Pancreas (tissue), 10 donors: ENCODE data around the gene CGN. TPM values are rescaled to one million over a fixed set of nuclear protein-coding genes. Genes with fewer than 3 reads are reported as not detected.
A peak's percentile ranks its signal among the peaks of the same experiment; 100 is the strongest.

Experiments used
- ATAC-seq, 4 donors: fragments of 200-7000 bp; cut with Tn5 transposase; one replicate each; pipeline versions ENCODE4 v1.8.0 to v1.9.1; 2020; ENCODE audit warnings: mild to moderate bottlenecking in 4 of 4, moderate library complexity in 4 of 4
- DNase-seq, 6 donors: peaks; one replicate each; pipeline ENCODE4 v3.0.0-alpha.2; 2020
- FAIRE-seq: peaks from 2 replicates; lab custom pipeline; 2012; peaks lifted over from hg19 to GRCh38; lab: Jason Lieb, UNC
- H3K27ac ChIP-seq, 4 donors: fragments of 200-600 bp; sonication (generic); 1 replicate in 3 of 4; 2 replicates in 1 of 4; pipeline versions ENCODE4 v1.5.0 to v1.8.0; 2020
- H3K27me3 ChIP-seq, 4 donors: fragments of 200-600 bp; one replicate each; pipeline ENCODE4 v1.8.0; 2021
- H3K36me3 ChIP-seq, 3 donors: fragments of 200-600 bp; sonication (generic) in 1 of 3; one replicate each; pipeline versions ENCODE4 v1.5.0 to v1.8.0; 2020 to 2021
- H3K4me1 ChIP-seq, 3 donors: fragments of 200-600 bp; one replicate each; pipeline ENCODE4 v1.8.0; 2021
- H3K4me3 ChIP-seq, 4 donors: fragments of 200-600 bp; sonication (generic) in 2 of 4; one replicate each; pipeline versions ENCODE4 v1.5.0 to v1.8.0; 2020 to 2021
- H3K9me3 ChIP-seq, 4 donors: fragments of 200-600 bp; one replicate each; pipeline ENCODE4 v1.8.0; 2021
- WGBS, 2 donors: extraction: QIAGEN DNeasy Blood & Tissue Kit; methylation state at CpG; one replicate each; pipeline ENCODE4 v1.1.7; 2013; 5-methylcytosine and 5-hydroxymethylcytosine counted together
- intact Hi-C, 3 donors: fragments of 100-400 bp; cut with DNase I; formaldehyde crosslinking; loops; one replicate each; pipeline versions ENCODE4 v1.11.1 to v1.14.2; 2022
- polyA plus RNA-seq, 2 donors: library from polyadenylated mRNA; stranded (reverse); fragments of 200-250 nt; gene quantifications; one replicate each; pipeline ENCODE4 v1.2.3, GENCODE V29; 2013
- total RNA-seq, 6 donors: library from RNA; stranded (reverse); fragmentation: NEBNext Ultra II Directional in 4 of 6; extraction: Animal tissue kit (Norgen Biotek cat#: 25700) in 4 of 6; gene quantifications; one replicate each; pipeline versions ENCODE4 v1.2.1 to v1.2.4, GENCODE V29; 2021 to 2023
- TF ChIP-seq, protein P1 (sequence below), 4 donors: fragments of 200-600 bp; sonication (generic) in 3 of 4; IDR thresholded peaks; one replicate each; pipeline versions ENCODE4 v1.5.0 to v1.8.0; 2021; ENCODE audit warnings: antibody characterized with exemption in 4 of 4
- donor health status: healthy with polysubstance abuse.
- donor health status: DM: no; HTN: no; CAD: no; lungs with moderate emphysema.
- donor health status: DM: no; HTN: no; CAD: no.
- donor health status: control.
- donor health status: control.
- donor health status: Bipolar disorder and iron deficiency.
- donor health status: DM: yes; HTN: yes; CAD: no.
- donor health status: DM: no; HTN: no; CAD: no.
- donor health status: DM: no; HTN: no; CAD: no.
- donor health status: DM: yes; HTN: yes; CAD: no.

CGN gene
- total and polyA plus RNA-seq, 8 donors = 26.9 to 63.2 (median 40.3) TPM

DNA sequence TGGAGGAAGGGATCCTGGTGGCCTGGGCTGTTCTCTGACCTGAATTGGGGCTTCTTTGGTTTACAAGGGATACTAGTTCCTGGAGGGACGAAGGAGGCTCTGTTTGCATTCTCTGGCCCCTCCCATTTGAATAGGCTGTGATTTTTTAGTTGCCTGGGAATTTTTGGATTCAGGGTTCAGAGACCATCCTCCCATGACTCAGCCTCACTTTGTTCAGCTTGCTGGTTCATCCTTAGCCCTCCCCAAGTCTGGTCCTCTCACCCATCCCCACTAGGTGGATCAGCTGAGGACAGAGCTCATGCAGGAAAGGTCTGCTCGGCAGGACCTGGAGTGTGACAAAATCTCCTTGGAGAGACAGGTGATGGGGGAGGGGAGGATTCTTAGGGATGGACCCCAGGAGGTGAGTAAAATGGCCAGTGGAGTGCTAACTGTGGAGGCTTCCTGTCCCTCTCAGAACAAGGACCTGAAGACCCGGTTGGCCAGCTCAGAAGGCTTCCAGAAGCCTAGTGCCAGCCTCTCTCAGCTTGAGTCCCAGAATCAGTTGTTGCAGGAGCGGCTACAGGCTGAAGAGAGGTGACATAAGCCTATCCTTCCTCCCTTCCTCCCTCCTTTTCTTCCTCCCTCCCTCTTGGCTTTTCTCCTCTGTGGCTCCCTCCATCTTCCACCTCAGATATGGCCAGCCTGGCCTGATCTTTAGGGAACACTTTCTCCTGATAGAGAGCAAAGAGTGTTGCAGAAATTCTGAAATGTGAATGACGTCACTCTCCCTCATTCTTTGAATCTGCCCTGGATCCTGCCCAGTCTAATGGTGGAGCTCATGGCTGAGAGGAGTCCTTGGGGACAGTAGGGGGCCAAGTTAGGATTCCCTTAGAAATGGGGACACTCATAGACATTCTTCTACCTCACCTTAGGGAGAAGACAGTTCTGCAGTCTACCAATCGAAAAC lies 24.4 kb downstream of the CGN start:
- ATAC-seq = no peak
- Histone ChIP-seq H3K27me3 (no peaks in the 10 kb centered on the region), H3K4me3 (no peak overlapping the region), H3K9me3 (no peaks in the 10 kb centered on the region), H3K4me1 (peaks cover 0 to 4% (median 0%) of the 10 kb centered on the region in 3 donors), H3K36me3 (peaks cover 0 to 78% (median 17%) of the 10 kb centered on the region in 3 donors), H3K27ac (no peak overlapping the region)
- no peak for FAIRE-seq
- no peak for DNase-seq
- TF ChIP-seq, protein P1, sequence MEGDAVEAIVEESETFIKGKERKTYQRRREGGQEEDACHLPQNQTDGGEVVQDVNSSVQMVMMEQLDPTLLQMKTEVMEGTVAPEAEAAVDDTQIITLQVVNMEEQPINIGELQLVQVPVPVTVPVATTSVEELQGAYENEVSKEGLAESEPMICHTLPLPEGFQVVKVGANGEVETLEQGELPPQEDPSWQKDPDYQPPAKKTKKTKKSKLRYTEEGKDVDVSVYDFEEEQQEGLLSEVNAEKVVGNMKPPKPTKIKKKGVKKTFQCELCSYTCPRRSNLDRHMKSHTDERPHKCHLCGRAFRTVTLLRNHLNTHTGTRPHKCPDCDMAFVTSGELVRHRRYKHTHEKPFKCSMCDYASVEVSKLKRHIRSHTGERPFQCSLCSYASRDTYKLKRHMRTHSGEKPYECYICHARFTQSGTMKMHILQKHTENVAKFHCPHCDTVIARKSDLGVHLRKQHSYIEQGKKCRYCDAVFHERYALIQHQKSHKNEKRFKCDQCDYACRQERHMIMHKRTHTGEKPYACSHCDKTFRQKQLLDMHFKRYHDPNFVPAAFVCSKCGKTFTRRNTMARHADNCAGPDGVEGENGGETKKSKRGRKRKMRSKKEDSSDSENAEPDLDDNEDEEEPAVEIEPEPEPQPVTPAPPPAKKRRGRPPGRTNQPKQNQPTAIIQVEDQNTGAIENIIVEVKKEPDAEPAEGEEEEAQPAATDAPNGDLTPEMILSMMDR (IDR thresholded peaks at IDR 0.05) = no peak
- 87 to 91% methylated on average over 6 of the region's 6 CpGs for WGBS, 2 donors
- intact Hi-C loops = loop anchor here in 1 of 3 donors (10.0 kb wide), 1 partner anchor 91 kb away; no protein-coding TSS in a partner anchor

DNA sequence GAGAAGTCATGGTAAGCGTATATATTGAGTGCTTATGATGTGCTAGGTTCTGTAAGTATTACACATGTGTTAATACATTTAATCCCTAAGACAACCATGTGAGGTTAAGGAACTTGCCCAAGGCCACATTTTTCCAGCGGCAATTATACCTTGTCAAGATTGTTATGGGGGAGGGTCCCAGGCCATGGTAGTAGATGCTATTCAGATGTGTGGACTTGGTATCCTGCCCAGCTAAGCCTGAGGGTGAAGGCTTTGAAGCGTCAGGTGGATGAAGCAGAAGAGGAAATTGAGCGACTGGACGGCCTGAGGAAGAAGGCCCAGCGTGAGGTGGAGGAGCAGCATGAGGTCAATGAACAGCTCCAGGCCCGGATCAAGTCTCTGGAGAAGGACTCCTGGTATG lies 25.3 kb downstream of the CGN start:
- Histone ChIP-seq H3K4me1 (peaks cover 0 to 4% (median 0%) of the 10 kb centered on the region in 3 donors), H3K9me3 (no peaks in the 10 kb centered on the region), H3K4me3 (no peak overlapping the region), H3K36me3 (peaks cover 0 to 69% (median 16%) of the 10 kb centered on the region in 3 donors), H3K27ac (no peak overlapping the region), H3K27me3 (no peaks in the 10 kb centered on the region)
- ATAC-seq (no peak), DNase-seq (no peak), FAIRE-seq (no peak)
- intact Hi-C loops = loop anchor here in 1 of 3 donors (10.0 kb wide), 1 partner anchor 92 kb away; no protein-coding TSS in a partner anchor
- TF ChIP-seq, protein P1 (IDR thresholded peaks at IDR 0.05) = no peak
- WGBS, 2 donors = 85 to 88% methylated on average over 7 of the region's 7 CpGs

DNA sequence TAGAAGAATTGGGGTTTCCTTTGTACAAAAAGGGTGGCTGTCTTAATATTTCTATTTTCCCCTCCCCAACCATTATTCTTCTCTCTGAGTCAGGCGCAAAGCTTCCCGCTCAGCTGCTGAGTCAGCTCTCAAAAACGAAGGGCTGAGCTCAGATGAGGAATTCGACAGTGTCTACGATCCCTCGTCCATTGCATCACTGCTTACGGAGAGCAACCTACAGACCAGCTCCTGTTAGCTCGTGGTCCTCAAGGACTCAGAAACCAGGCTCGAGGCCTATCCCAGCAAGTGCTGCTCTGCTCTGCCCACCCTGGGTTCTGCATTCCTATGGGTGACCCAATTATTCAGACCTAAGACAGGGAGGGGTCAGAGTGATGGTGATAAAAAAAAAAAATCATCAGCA lies 25.9 kb downstream of the CGN start:
- no peaks in the 10 kb centered on the region for H3K27me3 ChIP-seq
- H3K9me3 ChIP-seq = no peaks in the 10 kb centered on the region
- H3K36me3 ChIP-seq = peaks cover 0 to 63% (median 16%) of the 10 kb centered on the region in 3 donors
- no peak for FAIRE-seq
- TF ChIP-seq, protein P1 (IDR thresholded peaks at IDR 0.05) = no peak
- H3K4me1 ChIP-seq = peaks cover under 1 to 9% (median 6%) of the 10 kb centered on the region in 3 donors
- WGBS, 2 donors = 86 to 93% methylated on average over 9 of the region's 9 CpGs
- no peak overlapping the region for H3K4me3 ChIP-seq
- ATAC-seq = no peak
- H3K27ac ChIP-seq = no peak overlapping the region
- DNase-seq = no peak
- intact Hi-C loops = loop anchor here in 1 of 3 donors (10.0 kb wide), 1 partner anchor 92 kb away; no protein-coding TSS in a partner anchor

DNA sequence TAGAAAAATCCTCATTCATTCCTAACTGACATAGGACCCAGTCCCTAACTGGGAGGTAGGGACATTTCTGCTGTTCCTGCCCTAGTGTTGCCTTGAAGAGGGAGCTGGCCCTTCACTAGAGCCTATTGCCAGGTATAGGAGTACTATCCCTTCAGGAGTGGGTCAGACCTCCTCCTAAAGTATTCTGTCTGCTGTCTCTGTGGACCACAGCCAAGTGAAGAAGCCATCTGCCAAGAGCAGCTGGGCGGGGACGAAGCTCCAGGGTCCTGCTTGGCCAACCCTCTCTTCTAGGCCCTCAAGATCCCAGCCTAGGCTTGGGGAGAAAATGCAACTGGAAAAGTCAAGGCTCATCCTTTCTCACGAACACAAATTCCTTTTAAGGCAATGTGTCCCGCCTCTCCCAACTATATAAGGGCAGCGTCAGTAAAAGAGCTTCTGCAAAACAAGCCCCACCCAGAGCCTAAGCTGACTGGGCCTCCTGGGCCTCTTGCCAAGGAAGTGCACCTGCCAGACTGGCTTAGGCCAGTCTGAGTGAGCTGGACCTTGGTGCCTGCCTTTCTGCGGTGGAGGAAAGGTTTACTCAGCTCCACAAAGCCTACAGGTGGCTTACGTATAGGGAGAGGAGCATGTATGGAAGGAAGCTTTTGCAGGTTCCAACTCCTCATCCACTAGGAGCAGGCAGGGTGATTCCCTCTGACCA lies 28.3 kb downstream of the CGN start:
- intact Hi-C loops = loop anchor here in 1 of 3 donors (10.0 kb wide), 1 partner anchor 95 kb away; no protein-coding TSS in a partner anchor
- FAIRE-seq = no peak

More for the DNA sequence above, 28.3 kb downstream of the CGN start:
- H3K9me3 ChIP-seq = no peaks in the 10 kb centered on the region
- ATAC-seq = peak; percentile 80 to 86 (median 83)
- 6 to 7% methylated on average over 7 of the region's 7 CpGs for WGBS, 2 donors
- H3K4me1 ChIP-seq = peaks cover 6 to 17% (median 12%) of the 10 kb centered on the region in 3 donors
- DNase-seq = peak; percentile 89 to 98 (median 96)
- TF ChIP-seq, protein P1 (IDR thresholded peaks at IDR 0.05) = no peak
- peaks cover 0 to 40% (median 12%) of the 10 kb centered on the region in 3 donors for H3K36me3 ChIP-seq
- H3K27ac ChIP-seq = peak overlapping the region; percentile 72 to 95 (median 84)
- peak overlapping the region in 2 of 4 donors; percentile 52 to 80 for H3K4me3 ChIP-seq
- no peaks in the 10 kb centered on the region for H3K27me3 ChIP-seq
